Tibial nerve (tissue), 4 donors: ENCODE measurements around the gene DDX1. TPM values are rescaled to one million over a fixed set of nuclear protein-coding genes. Genes with fewer than 3 reads are reported as not detected.

ENCODE experiments used
- DNase-seq, 2 donors: peaks; one replicate each; pipeline ENCODE4 v3.0.0-alpha.2; 2019; ENCODE audit warnings: low spot score in 2 of 2
- H3K27ac ChIP-seq, 4 donors: fragments of 200-600 bp; sonication (generic) in 3 of 4; one replicate each; pipeline ENCODE4 v1.5.1; 2017 to 2019; ENCODE audit warnings: mild to moderate bottlenecking in 1 of 4
- H3K27me3 ChIP-seq, 2 donors: fragments of 200-600 bp; sonication (generic) in 1 of 2; one replicate each; pipeline versions ENCODE4 v1.5.1 to v1.6.0; 2017 to 2019
- H3K36me3 ChIP-seq, 3 donors: fragments of 200-600 bp; sonication (generic); one replicate each; pipeline ENCODE4 v1.5.1; 2018 to 2019
- H3K4me1 ChIP-seq, 4 donors: fragments of 200-600 bp; sonication (generic) in 3 of 4; one replicate each; pipeline ENCODE4 v1.5.1; 2017 to 2019
- H3K4me3 ChIP-seq, 4 donors: fragments of 200-600 bp; sonication (generic) in 3 of 4; one replicate each; pipeline ENCODE4 v1.5.1; 2017 to 2019; ENCODE audit warnings: mild to moderate bottlenecking in 1 of 4, moderate library complexity in 1 of 4
- H3K9me3 ChIP-seq, 4 donors: fragments of 200-600 bp; sonication (generic) in 3 of 4; one replicate each; pipeline ENCODE4 v1.5.1; 2017 to 2019
- CTCF ChIP-seq, 5 experiments: fragments of 200-600 bp in 3 of 5; fragments of 450-650 bp in 2 of 5; sonication (generic) in 3 of 5; IDR thresholded peaks; one replicate each; pipeline ENCODE4 v1.5.1; 2016 to 2019; ENCODE audit warnings: antibody characterized with exemption in 5 of 5, mild to moderate bottlenecking in 3 of 5, moderate library complexity in 2 of 5
- EP300 ChIP-seq, 2 donors: sonication (generic); formaldehyde crosslinking; IDR thresholded peaks; one replicate each; pipeline ENCODE4 v1.6.1; 2017; ENCODE audit warnings: antibody characterized with exemption in 2 of 2, mild to moderate bottlenecking in 1 of 2
- POLR2A ChIP-seq, 2 donors: fragments of 450-650 bp; IDR thresholded peaks; one replicate each; pipeline ENCODE4 v1.6.1; 2017; ENCODE audit warnings: antibody characterized with exemption in 2 of 2, mild to moderate bottlenecking in 2 of 2, moderate library complexity in 2 of 2
- WGBS, 2 donors: methylation state at CpG; one replicate each; pipeline ENCODE4 v1.1.5; 2018; 5-methylcytosine and 5-hydroxymethylcytosine counted together
- total RNA-seq, 4 donors: library from RNA; depleted of rRNA; stranded (reverse); fragments of >200 nt; gene quantifications; one replicate each; pipeline ENCODE4 v1.1.0, GENCODE V29; 2016

DDX1 gene
- total RNA-seq, 4 donors from 2014 or later: 54.9 to 64.7 (median 57.3) TPM

- WGBS, 2 donors: 76 to 82% methylated on average over 9 of the region's 9 CpGs
Observed at GRCh38 chr2:15563227-15564100, 28.2 kb upstream of the DDX1 start.

GRCh38 chr2:15565392-15565791 is 26.3 kb upstream of the DDX1 start:
- TF ChIP-seq CTCF (IDR thresholded peaks at IDR 0.05) (no peak), POLR2A (IDR thresholded peaks at IDR 0.05) (no peak), EP300 (IDR thresholded peaks at IDR 0.05) (no peak)
- WGBS, 2 donors: 83 to 89% methylated on average over 3 of the region's 3 CpGs
- Histone ChIP-seq H3K4me1 (peaks cover 0 to 9% (median 0%) of the 10 kb centered on the region in 4 donors), H3K4me3 (no peak overlapping the region), H3K27me3 (no peaks in the 10 kb centered on the region), H3K9me3 (no peaks in the 10 kb centered on the region), H3K27ac (no peak overlapping the region), H3K36me3 (no peaks in the 10 kb centered on the region)
- no peak for DNase-seq

More at GRCh38 chr2:15563227-15564100, 28.2 kb upstream of the DDX1 start:
- H3K27me3 ChIP-seq: no peaks in the 10 kb centered on the region
- TF ChIP-seq POLR2A (IDR thresholded peaks at IDR 0.05): no peak
- no peak for TF ChIP-seq CTCF (IDR thresholded peaks at IDR 0.05)
- no peak for TF ChIP-seq EP300 (IDR thresholded peaks at IDR 0.05)
- no peak overlapping the region for H3K27ac ChIP-seq
- H3K4me3 ChIP-seq: no peak overlapping the region
- H3K9me3 ChIP-seq: no peaks in the 10 kb centered on the region
- H3K36me3 ChIP-seq: no peaks in the 10 kb centered on the region
- peaks cover 0 to 26% (median 7%) of the 10 kb centered on the region in 4 donors for H3K4me1 ChIP-seq
- DNase-seq: no peak

- H3K36me3 ChIP-seq: no peaks in the 10 kb centered on the region
- H3K27me3 ChIP-seq: no peaks in the 10 kb centered on the region
- H3K9me3 ChIP-seq: no peaks in the 10 kb centered on the region
- H3K4me1 ChIP-seq: peaks cover 0 to 9% (median 0%) of the 10 kb centered on the region in 4 donors
- H3K4me3 ChIP-seq: no peak overlapping the region
- TF ChIP-seq EP300 (IDR thresholded peaks at IDR 0.05): no peak
- no peak for TF ChIP-seq CTCF (IDR thresholded peaks at IDR 0.05)
- no peak for TF ChIP-seq POLR2A (IDR thresholded peaks at IDR 0.05)
- 39 to 44% methylated on average over 2 of the region's 2 CpGs for WGBS, 2 donors
- DNase-seq: no peak
- no peak overlapping the region for H3K27ac ChIP-seq
Observed at GRCh38 chr2:15565994-15566671, 25.5 kb upstream of the DDX1 start.

DNA sequence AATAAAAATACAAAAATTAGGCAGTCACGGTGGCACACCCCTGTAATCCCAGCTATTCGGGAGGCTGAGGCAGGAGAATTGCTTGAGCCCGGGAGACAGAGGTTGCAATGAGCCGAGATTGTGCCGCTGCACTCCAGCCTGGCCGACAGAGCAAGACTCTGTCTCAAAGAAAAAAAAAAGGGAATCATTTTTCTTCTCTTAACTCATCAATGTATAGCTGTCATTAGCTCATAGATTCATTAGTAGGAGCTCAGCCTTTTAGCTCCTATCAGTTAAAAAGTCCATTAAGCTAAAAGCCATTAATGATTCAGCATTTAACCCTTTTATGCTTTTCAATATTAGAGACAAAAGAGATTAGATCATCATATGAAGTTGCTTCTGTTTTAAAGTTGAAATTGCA is 24.8 kb upstream of the DDX1 start:
- TF ChIP-seq POLR2A (IDR thresholded peaks at IDR 0.05): no peak
- TF ChIP-seq EP300 (IDR thresholded peaks at IDR 0.05): no peak
- TF ChIP-seq CTCF (IDR thresholded peaks at IDR 0.05): no peak
- WGBS, 2 donors: 90 to 91% methylated on average over 6 of the region's 6 CpGs
- Histone ChIP-seq H3K36me3 (no peaks in the 10 kb centered on the region), H3K4me1 (peaks cover 0 to 7% (median 0%) of the 10 kb centered on the region in 4 donors), H3K27ac (no peak overlapping the region), H3K4me3 (no peak overlapping the region), H3K27me3 (no peaks in the 10 kb centered on the region), H3K9me3 (no peaks in the 10 kb centered on the region)
- no peak for DNase-seq

GRCh38 chr2:15568874-15569273 is 22.8 kb upstream of the DDX1 start:
- Histone ChIP-seq H3K4me1 (no peaks in the 10 kb centered on the region), H3K36me3 (no peaks in the 10 kb centered on the region), H3K4me3 (no peak overlapping the region), H3K27me3 (no peaks in the 10 kb centered on the region), H3K9me3 (no peaks in the 10 kb centered on the region), H3K27ac (no peak overlapping the region)
- DNase-seq: no peak
- TF ChIP-seq POLR2A (IDR thresholded peaks at IDR 0.05) (no peak), CTCF (IDR thresholded peaks at IDR 0.05) (no peak), EP300 (IDR thresholded peaks at IDR 0.05) (no peak)
- WGBS, 2 donors: 95 to 96% methylated on average over 12 of the region's 12 CpGs
